Uterus (tissue), 4 donors: ENCODE results near the gene MYOM3. TPM values are rescaled to one million over a fixed set of nuclear protein-coding genes. Genes with fewer than 3 reads are reported as not detected.

Experiments
- DNase-seq, 2 donors: peaks; one replicate each; pipeline ENCODE4 v3.0.0-alpha.2; 2019 to 2020
- H3K27ac ChIP-seq, 2 donors: fragments of 200-600 bp; sonication (generic); 1 replicate in 1 of 2; 2 replicates in 1 of 2; pipeline ENCODE4 v1.5.1; 2016 to 2018
- H3K27me3 ChIP-seq, 2 donors: fragments of 200-600 bp; sonication (generic); one replicate each; pipeline ENCODE4 v1.5.1; 2018 to 2019; ENCODE audit warnings: control low read depth in 1 of 2
- H3K36me3 ChIP-seq, 2 donors: fragments of 200-600 bp; sonication (generic); one replicate each; pipeline ENCODE4 v1.5.1; 2019; ENCODE audit warnings: control low read depth in 1 of 2
- H3K4me1 ChIP-seq, 2 donors: fragments of 200-600 bp; sonication (generic); one replicate each; pipeline ENCODE4 v1.5.1; 2018 to 2019; ENCODE audit warnings: control low read depth in 1 of 2
- H3K4me3 ChIP-seq, 2 donors: fragments of 200-600 bp; sonication (generic); 1 replicate in 1 of 2; 2 replicates in 1 of 2; pipeline ENCODE4 v1.5.1; 2018 to 2019; ENCODE audit warnings: mild to moderate bottlenecking in 1 of 2
- H3K9me3 ChIP-seq, 2 donors: fragments of 200-600 bp; sonication (generic); one replicate each; pipeline ENCODE4 v1.5.1; 2019; ENCODE audit warnings: control low read depth in 1 of 2
- CTCF ChIP-seq, 4 experiments: fragments of 200-600 bp in 2 of 4; fragments of 450-650 bp in 2 of 4; sonication (generic) in 2 of 4; IDR thresholded peaks; one replicate each; pipeline ENCODE4 v1.5.1; 2016 to 2019; ENCODE audit warnings: antibody characterized with exemption in 4 of 4, mild to moderate bottlenecking in 2 of 4, moderate library complexity in 1 of 4
- POLR2A ChIP-seq, 2 donors: fragments of 450-650 bp; IDR thresholded peaks; one replicate each; pipeline ENCODE4 v1.6.1; 2016; ENCODE audit warnings: antibody characterized with exemption in 2 of 2, mild to moderate bottlenecking in 1 of 2, moderate library complexity in 1 of 2
- intact Hi-C: fragments of 100-400 bp; cut with DNase I; formaldehyde crosslinking; loops from one replicate; pipeline ENCODE4 v1.15.1; 2023; ENCODE audit warnings: low total_unique reads
- total RNA-seq, 4 donors: library from RNA; depleted of rRNA in 3 of 4; stranded (reverse); fragments of >200 nt in 3 of 4; gene quantifications; one replicate each; pipeline versions ENCODE4 v1.1.0 to v1.2.4, GENCODE V29; 2014 to 2023
- donor health status: DM: yes; HTN: yes; CAD: no.

Gene MYOM3
- total RNA-seq, 4 donors from 2014 or later = under 0.01 to 0.90 (median 0.79) TPM; not detected in 1

- no peak overlapping the region for H3K27ac ChIP-seq
- intact Hi-C loops = no loop called here
- no peak for DNase-seq
- no peaks in the 10 kb centered on the region for H3K36me3 ChIP-seq
- TF ChIP-seq POLR2A (IDR thresholded peaks at IDR 0.05) = no peak
- no peak for TF ChIP-seq CTCF (IDR thresholded peaks at IDR 0.05)
- H3K4me1 ChIP-seq = no peaks in the 10 kb centered on the region
- H3K4me3 ChIP-seq = no peak overlapping the region
- no peaks in the 10 kb centered on the region for H3K27me3 ChIP-seq
- no peaks in the 10 kb centered on the region for H3K9me3 ChIP-seq
These were observed 43.3 kb upstream of the MYOM3 start for GRCh38 chr1:24155011-24155782.

- no peaks in the 10 kb centered on the region for H3K36me3 ChIP-seq
- no peaks in the 10 kb centered on the region for H3K27me3 ChIP-seq
- intact Hi-C loops = no loop called here
- no peak overlapping the region for H3K4me3 ChIP-seq
- TF ChIP-seq POLR2A (IDR thresholded peaks at IDR 0.05) = no peak
- TF ChIP-seq CTCF (IDR thresholded peaks at IDR 0.05) = no peak
- no peak for DNase-seq
- H3K4me1 ChIP-seq = no peaks in the 10 kb centered on the region
- no peak overlapping the region for H3K27ac ChIP-seq
- no peaks in the 10 kb centered on the region for H3K9me3 ChIP-seq
These were observed 42.3 kb upstream of the MYOM3 start for GRCh38 chr1:24154215-24154614.

- intact Hi-C loops = no loop called here
- TF ChIP-seq POLR2A (IDR thresholded peaks at IDR 0.05) (no peak), CTCF (IDR thresholded peaks at IDR 0.05) (no peak)
- Histone ChIP-seq H3K4me1 (no peaks in the 10 kb centered on the region), H3K9me3 (no peaks in the 10 kb centered on the region), H3K27ac (no peak overlapping the region), H3K4me3 (no peak overlapping the region), H3K27me3 (no peaks in the 10 kb centered on the region), H3K36me3 (no peaks in the 10 kb centered on the region)
- DNase-seq = no peak
These were observed 40.9 kb upstream of the MYOM3 start for GRCh38 chr1:24152631-24153494.

- no peaks in the 10 kb centered on the region for H3K9me3 ChIP-seq
- TF ChIP-seq CTCF (IDR thresholded peaks at IDR 0.05) (no peak), POLR2A (IDR thresholded peaks at IDR 0.05) (no peak)
- intact Hi-C loops = no loop called here
- no peak for DNase-seq
- H3K27me3 ChIP-seq = no peaks in the 10 kb centered on the region
- no peaks in the 10 kb centered on the region for H3K36me3 ChIP-seq
- H3K4me3 ChIP-seq = no peak overlapping the region
- H3K4me1 ChIP-seq = no peaks in the 10 kb centered on the region
- no peak overlapping the region for H3K27ac ChIP-seq
These were observed 39.2 kb upstream of the MYOM3 start for GRCh38 chr1:24151175-24151533.
